ENCODE results near the gene SELENOM. TPM values are rescaled to one million over a fixed set of nuclear protein-coding genes. Genes with fewer than 3 reads are reported as not detected.

Gene SELENOM
- total RNA-seq, 1 experiment from 2014 or later: 16.3 TPM

GRCh38 chr22:31093086-31093850 lies 14.1 kb downstream of the SELENOM start:
- POLR2A ChIA-PET: no interaction called here

DNA sequence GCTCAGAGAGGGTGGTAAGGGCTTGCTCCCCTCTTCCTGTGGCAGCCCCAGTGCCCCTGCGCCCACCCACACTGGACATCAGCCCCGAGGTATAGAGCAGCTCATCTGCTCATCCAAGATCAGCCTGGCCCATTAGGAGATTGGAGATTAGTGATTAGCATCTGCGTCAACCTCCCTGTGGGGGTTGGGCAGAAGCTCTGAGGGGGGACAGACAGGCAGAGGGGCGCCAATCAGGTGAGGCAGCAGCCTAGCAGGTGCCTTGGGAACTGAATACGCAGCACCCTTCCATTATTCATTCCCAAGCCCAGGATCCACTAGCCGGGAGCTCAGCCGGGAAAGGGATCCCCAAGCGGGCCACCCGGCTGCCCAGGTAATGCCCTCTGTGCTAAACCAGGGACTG lies 15.2 kb downstream of the SELENOM start:
- CTCF ChIA-PET: interaction anchor here (0.6 to 21.8 kb wide), 3 partner anchors 14 to 146 kb away, joined by 3 to 363 read pairs (median 3); partner anchors contain the start of gene SELENOM
- peaks cover 4% of the 10 kb centered on the region for H3K4me1 Mint-ChIP-seq
- H3K27me3 Mint-ChIP-seq (ENCODE audit: low read depth): no peaks in the 10 kb centered on the region
- no peaks in the 10 kb centered on the region for H3K9me3 Mint-ChIP-seq
- no peak overlapping the region for H3K4me3 Mint-ChIP-seq
- DNase-seq (ENCODE audit: low spot score): no peak
- TF ChIP-seq HMGXB4 (CRISPR knock-in tag; IDR thresholded peaks at IDR 0.05) (no peak), E2F4 (CRISPR knock-in tag; IDR thresholded peaks at IDR 0.05; ENCODE audit: borderline replicate concordance, low read depth) (no peak), ZNF281 (CRISPR knock-in tag; IDR thresholded peaks at IDR 0.05) (no peak), ZNF263 (CRISPR knock-in tag; IDR thresholded peaks at IDR 0.05; ENCODE audit: low read depth) (no peak), TP53 (CRISPR knock-in tag; IDR thresholded peaks at IDR 0.05) (no peak), JUN (CRISPR knock-in tag; IDR thresholded peaks at IDR 0.05) (no peak)
- no peak for ATAC-seq
- no peak overlapping the region for H3K27ac Mint-ChIP-seq
- no peaks in the 10 kb centered on the region for H3K36me3 Mint-ChIP-seq
- POLR2A ChIA-PET: no interaction called here

More at GRCh38 chr22:31093086-31093850, 14.1 kb downstream of the SELENOM start:
- CTCF ChIA-PET: interaction anchor here (0.5 to 21.8 kb wide), 6 partner anchors 9 to 180 kb away, joined by 3 to 363 read pairs (median 4); partner anchors contain the start of genes LIMK2 and SELENOM
- Mint-ChIP-seq H3K9me3 (no peaks in the 10 kb centered on the region), H3K36me3 (no peaks in the 10 kb centered on the region), H3K4me3 (no peak overlapping the region), H3K4me1 (peaks cover 11% of the 10 kb centered on the region), H3K27me3 (ENCODE audit: low read depth) (no peaks in the 10 kb centered on the region), H3K27ac (no peak overlapping the region)
- DNase-seq (ENCODE audit: low spot score): no peak
- no peak for ATAC-seq
- TF ChIP-seq, protein P1, sequence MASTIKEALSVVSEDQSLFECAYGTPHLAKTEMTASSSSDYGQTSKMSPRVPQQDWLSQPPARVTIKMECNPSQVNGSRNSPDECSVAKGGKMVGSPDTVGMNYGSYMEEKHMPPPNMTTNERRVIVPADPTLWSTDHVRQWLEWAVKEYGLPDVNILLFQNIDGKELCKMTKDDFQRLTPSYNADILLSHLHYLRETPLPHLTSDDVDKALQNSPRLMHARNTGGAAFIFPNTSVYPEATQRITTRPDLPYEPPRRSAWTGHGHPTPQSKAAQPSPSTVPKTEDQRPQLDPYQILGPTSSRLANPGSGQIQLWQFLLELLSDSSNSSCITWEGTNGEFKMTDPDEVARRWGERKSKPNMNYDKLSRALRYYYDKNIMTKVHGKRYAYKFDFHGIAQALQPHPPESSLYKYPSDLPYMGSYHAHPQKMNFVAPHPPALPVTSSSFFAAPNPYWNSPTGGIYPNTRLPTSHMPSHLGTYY (CRISPR knock-in tag; IDR thresholded peaks at IDR 0.05): no peak
- no peak for TF ChIP-seq GABPB1 (CRISPR knock-in tag; IDR thresholded peaks at IDR 0.05)
- TF ChIP-seq ATF1 (CRISPR knock-in tag; IDR thresholded peaks at IDR 0.05): no peak

GRCh38 chr22:31091106-31091975 lies 16.0 kb downstream of the SELENOM start:
- H3K9me3 Mint-ChIP-seq: no peaks in the 10 kb centered on the region
- no peaks in the 10 kb centered on the region for H3K36me3 Mint-ChIP-seq
- H3K4me1 Mint-ChIP-seq: no peaks in the 10 kb centered on the region
- no peak; the same call in 1 of the 2 replicates for ATAC-seq
- no peak for DNase-seq (ENCODE audit: low spot score)
- no peaks in the 10 kb centered on the region for H3K27me3 Mint-ChIP-seq (ENCODE audit: low read depth)
- POLR2A ChIA-PET: no interaction called here
- CTCF ChIA-PET: interaction anchor here (1.0 to 21.8 kb wide), 2 partner anchors 14 to 43 kb away, joined by 3 to 363 read pairs; partner anchors contain the start of gene SELENOM
- no peak overlapping the region for H3K4me3 Mint-ChIP-seq
- H3K27ac Mint-ChIP-seq: no peak overlapping the region
- TF ChIP-seq TP53 (CRISPR knock-in tag; IDR thresholded peaks at IDR 0.05) (no peak), NR1H2 (CRISPR knock-in tag; IDR thresholded peaks at IDR 0.05) (no peak), HMGA2 (CRISPR knock-in tag; IDR thresholded peaks at IDR 0.05) (no peak), FOXK1 (CRISPR knock-in tag; IDR thresholded peaks at IDR 0.05) (no peak), JAZF1 (CRISPR knock-in tag; IDR thresholded peaks at IDR 0.05) (no peak), KAT7 (CRISPR knock-in tag; IDR thresholded peaks at IDR 0.05; ENCODE audit: borderline replicate concordance) (no peak), FOXJ3 (CRISPR knock-in tag; IDR thresholded peaks at IDR 0.05; ENCODE audit: borderline replicate concordance) (no peak), ZNF416 (CRISPR knock-in tag; IDR thresholded peaks at IDR 0.05) (no peak), ATF3 (CRISPR knock-in tag; conservative IDR thresholded peaks at IDR 0.05) (no peak), ZNF263 (CRISPR knock-in tag; IDR thresholded peaks at IDR 0.05; ENCODE audit: low read depth) (no peak), EMX1 (CRISPR knock-in tag; IDR thresholded peaks at IDR 0.05) (no peak), ZMAT4 (CRISPR knock-in tag; IDR thresholded peaks at IDR 0.05) (no peak), CDX4 (CRISPR knock-in tag; IDR thresholded peaks at IDR 0.05; ENCODE audit: borderline replicate concordance) (no peak), ZNF219 (CRISPR knock-in tag; IDR thresholded peaks at IDR 0.05; ENCODE audit: borderline replicate concordance) (no peak)
